Measurements from ENCODE around the gene GTF2H2C.
"Not testable (repeated sequence)": the region's sequence is repeated elsewhere in the genome, so short reads cannot be mapped to it uniquely, and the experiment has no call there.

The GTF2H2C gene

GRCh38 chr5:69559908-69560330 lies at the start of gene GTF2H2C:
Gene GTF2H2C, plus strand, starts transcription at chr5:69560191. Its CDS starts 4,942 bp downstream, at chr5:69565133.
- not testable (repeated sequence) for H3K27me3 Mint-ChIP-seq, H3K36me3 Mint-ChIP-seq, H3K9me3 Mint-ChIP-seq, H3K4me1 Mint-ChIP-seq
- Mint-ChIP-seq H3K4me3 (peak within 1 kb of the TSS; percentile 97), H3K27ac (peak within 1 kb of the TSS; percentile 69)
- DNase-seq (ENCODE audit: low spot score in 2 of 2) (peak; percentile 62 to 66), ATAC-seq (ENCODE audit: low read depth) (peak; percentile 99)

DNA sequence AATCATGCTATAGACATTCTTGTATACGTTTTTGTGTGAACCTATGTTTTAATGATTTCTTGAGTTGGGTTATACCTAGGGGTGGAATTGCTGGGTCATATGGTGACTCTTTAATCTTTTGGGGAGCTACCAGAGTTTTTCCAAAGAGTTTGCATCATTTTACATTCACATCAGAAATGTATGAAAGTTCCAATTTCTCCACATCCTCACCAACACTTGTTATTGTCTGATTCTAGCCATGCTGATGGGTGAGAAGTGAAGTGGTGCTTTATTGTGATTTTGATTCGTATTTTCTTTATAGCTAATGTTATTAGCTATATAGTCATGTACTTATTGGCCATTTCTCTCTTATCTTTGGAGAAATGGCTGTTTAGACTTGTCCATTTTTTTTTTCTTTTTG lies 49.3 kb upstream of the GTF2H2C start:
- H3K27me3 Mint-ChIP-seq: peaks cover 3% of the 10 kb centered on the region
- no peaks in the 10 kb centered on the region for H3K9me3 Mint-ChIP-seq
- ATAC-seq (ENCODE audit: low read depth) (no peak), DNase-seq (ENCODE audit: low spot score in 2 of 2) (no peak)
- no peak overlapping the region for H3K27ac Mint-ChIP-seq
- H3K4me1 Mint-ChIP-seq: no peaks in the 10 kb centered on the region
- no peaks in the 10 kb centered on the region for H3K36me3 Mint-ChIP-seq
- H3K4me3 Mint-ChIP-seq: no peak overlapping the region

- Mint-ChIP-seq H3K27me3 (peaks cover 3% of the 10 kb centered on the region), H3K4me1 (no peaks in the 10 kb centered on the region), H3K36me3 (no peaks in the 10 kb centered on the region), H3K4me3 (no peak overlapping the region), H3K9me3 (no peaks in the 10 kb centered on the region), H3K27ac (no peak overlapping the region)
- no peak for ATAC-seq (ENCODE audit: low read depth)
- no peak for DNase-seq (ENCODE audit: low spot score in 2 of 2)
These were observed 47.2 kb upstream of the GTF2H2C start for GRCh38 chr5:69512740-69513260.

DNA sequence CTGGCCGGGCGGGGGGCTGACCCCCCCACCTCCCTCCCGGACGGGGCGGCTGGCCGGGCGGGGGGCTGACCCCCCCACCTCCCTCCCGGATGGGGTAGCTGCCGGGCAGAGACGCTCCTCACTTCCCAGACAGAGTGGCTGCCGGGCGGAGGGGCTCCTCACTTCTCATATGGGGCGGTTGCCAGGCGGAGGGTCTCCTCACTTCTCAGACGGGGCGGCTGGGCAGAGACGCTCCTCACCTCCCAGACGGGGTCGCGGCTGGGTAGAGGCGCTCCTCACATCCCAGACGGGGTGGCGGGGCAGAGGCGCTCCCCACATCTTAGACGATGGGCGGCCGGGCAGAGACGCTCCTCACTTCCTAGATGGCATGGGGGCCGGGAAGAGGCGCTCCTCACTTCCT lies 44.4 kb upstream of the GTF2H2C start:
- DNase-seq (ENCODE audit: low spot score in 2 of 2); H3K36me3 Mint-ChIP-seq; H3K9me3 Mint-ChIP-seq; ATAC-seq (ENCODE audit: low read depth); H3K4me3 Mint-ChIP-seq; H3K27ac Mint-ChIP-seq; H3K4me1 Mint-ChIP-seq; H3K27me3 Mint-ChIP-seq: not testable (repeated sequence)

- peaks cover 3% of the 10 kb centered on the region for H3K27me3 Mint-ChIP-seq
- no peak for ATAC-seq (ENCODE audit: low read depth)
- H3K9me3 Mint-ChIP-seq: no peaks in the 10 kb centered on the region
- H3K4me1 Mint-ChIP-seq: no peaks in the 10 kb centered on the region
- H3K36me3 Mint-ChIP-seq: no peaks in the 10 kb centered on the region
- no peak overlapping the region for H3K4me3 Mint-ChIP-seq
- no peak overlapping the region for H3K27ac Mint-ChIP-seq
- DNase-seq (ENCODE audit: low spot score in 2 of 2): no peak
These were observed 43.2 kb upstream of the GTF2H2C start for GRCh38 chr5:69516769-69517168.

- Mint-ChIP-seq H3K36me3 (no peaks in the 10 kb centered on the region), H3K4me3 (no peak overlapping the region), H3K4me1 (no peaks in the 10 kb centered on the region), H3K27ac (no peak overlapping the region), H3K9me3 (no peaks in the 10 kb centered on the region), H3K27me3 (peaks cover 2% of the 10 kb centered on the region)
- ATAC-seq (ENCODE audit: low read depth) (no peak), DNase-seq (ENCODE audit: low spot score in 2 of 2) (no peak)
These were observed 42.2 kb upstream of the GTF2H2C start for GRCh38 chr5:69517763-69518212.

DNA sequence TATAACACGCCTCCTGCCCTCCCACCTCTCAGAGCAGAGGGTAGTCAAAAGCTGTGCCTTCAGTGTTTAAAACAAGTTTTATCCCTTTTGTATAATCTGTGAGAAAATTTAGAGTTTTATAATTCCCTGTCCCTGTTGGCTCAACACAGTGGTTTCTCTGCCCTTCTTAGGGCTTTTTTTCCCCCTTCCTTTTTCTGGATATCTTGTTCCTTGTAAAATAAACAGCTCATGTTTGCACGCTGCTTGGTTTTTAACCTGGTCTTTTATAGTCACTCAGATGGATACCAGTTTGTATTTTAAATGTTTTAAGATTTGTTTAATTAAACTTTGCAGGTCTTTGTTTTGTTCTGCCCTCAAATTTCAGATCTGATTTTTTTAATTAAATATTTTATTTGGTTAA lies 40.7 kb upstream of the GTF2H2C start:
- H3K9me3 Mint-ChIP-seq: no peaks in the 10 kb centered on the region
- H3K27ac Mint-ChIP-seq: no peak overlapping the region
- H3K27me3 Mint-ChIP-seq: no peaks in the 10 kb centered on the region
- no peak overlapping the region for H3K4me3 Mint-ChIP-seq
- H3K4me1 Mint-ChIP-seq: no peaks in the 10 kb centered on the region
- H3K36me3 Mint-ChIP-seq: no peaks in the 10 kb centered on the region
- DNase-seq (ENCODE audit: low spot score in 2 of 2): no peak
- ATAC-seq (ENCODE audit: low read depth): no peak

GRCh38 chr5:69522035-69522434 lies 38.0 kb upstream of the GTF2H2C start:
- no peak overlapping the region for H3K4me3 Mint-ChIP-seq
- H3K27me3 Mint-ChIP-seq: peaks cover 2% of the 10 kb centered on the region
- DNase-seq (ENCODE audit: low spot score in 2 of 2) (no peak), ATAC-seq (ENCODE audit: low read depth) (no peak)
- H3K4me1 Mint-ChIP-seq: no peaks in the 10 kb centered on the region
- no peaks in the 10 kb centered on the region for H3K36me3 Mint-ChIP-seq
- no peaks in the 10 kb centered on the region for H3K9me3 Mint-ChIP-seq
- H3K27ac Mint-ChIP-seq: no peak overlapping the region

DNA sequence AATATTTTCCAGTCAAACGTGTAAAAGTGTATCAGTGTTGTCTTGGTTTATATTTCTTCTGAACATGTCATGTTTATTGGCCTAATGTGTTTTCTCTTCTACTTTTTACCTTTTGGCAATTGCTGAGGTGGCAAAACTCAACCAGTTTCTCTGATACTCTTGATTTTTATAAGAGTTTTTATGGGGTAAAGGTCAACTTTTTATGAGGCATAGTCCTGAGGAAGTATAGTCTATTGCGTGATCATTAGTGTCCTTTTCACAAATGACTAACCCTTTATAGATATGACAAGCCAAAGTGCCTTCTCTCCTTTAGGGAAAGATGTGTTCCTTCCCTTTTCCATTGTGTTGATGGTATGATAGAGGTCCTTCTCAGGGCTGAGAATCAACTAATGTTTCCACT lies 34.5 kb upstream of the GTF2H2C start:
- Mint-ChIP-seq H3K27me3 (peaks cover 4% of the 10 kb centered on the region), H3K9me3 (no peaks in the 10 kb centered on the region), H3K36me3 (no peaks in the 10 kb centered on the region), H3K4me1 (no peaks in the 10 kb centered on the region), H3K27ac (no peak overlapping the region), H3K4me3 (no peak overlapping the region)
- no peak for DNase-seq (ENCODE audit: low spot score in 2 of 2)
- ATAC-seq (ENCODE audit: low read depth): no peak

DNA sequence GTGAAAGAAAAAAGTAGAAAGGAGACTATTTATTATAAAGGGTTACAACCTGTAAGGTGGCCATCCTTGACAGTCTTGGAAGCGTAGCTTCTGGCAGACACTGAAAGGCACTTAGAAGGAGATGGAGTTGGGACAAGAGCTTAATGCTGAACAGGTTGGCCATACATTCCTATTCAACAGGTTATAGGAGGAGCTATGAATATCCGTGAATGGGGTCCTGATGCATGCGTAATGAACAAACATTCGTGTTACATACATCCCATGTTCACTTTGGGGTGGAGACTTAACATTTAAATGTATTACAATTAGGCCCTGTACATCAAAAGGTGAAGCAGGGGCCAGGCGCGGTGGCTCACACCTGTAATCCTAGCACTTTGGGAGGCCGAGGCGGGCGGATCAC lies 33.3 kb upstream of the GTF2H2C start:
- no peak overlapping the region for H3K4me3 Mint-ChIP-seq
- no peak for ATAC-seq (ENCODE audit: low read depth)
- DNase-seq (ENCODE audit: low spot score in 2 of 2): no peak
- H3K9me3 Mint-ChIP-seq: no peaks in the 10 kb centered on the region
- H3K4me1 Mint-ChIP-seq: no peaks in the 10 kb centered on the region
- H3K27ac Mint-ChIP-seq: no peak overlapping the region
- H3K27me3 Mint-ChIP-seq: peaks cover 10% of the 10 kb centered on the region
- H3K36me3 Mint-ChIP-seq: no peaks in the 10 kb centered on the region

DNA sequence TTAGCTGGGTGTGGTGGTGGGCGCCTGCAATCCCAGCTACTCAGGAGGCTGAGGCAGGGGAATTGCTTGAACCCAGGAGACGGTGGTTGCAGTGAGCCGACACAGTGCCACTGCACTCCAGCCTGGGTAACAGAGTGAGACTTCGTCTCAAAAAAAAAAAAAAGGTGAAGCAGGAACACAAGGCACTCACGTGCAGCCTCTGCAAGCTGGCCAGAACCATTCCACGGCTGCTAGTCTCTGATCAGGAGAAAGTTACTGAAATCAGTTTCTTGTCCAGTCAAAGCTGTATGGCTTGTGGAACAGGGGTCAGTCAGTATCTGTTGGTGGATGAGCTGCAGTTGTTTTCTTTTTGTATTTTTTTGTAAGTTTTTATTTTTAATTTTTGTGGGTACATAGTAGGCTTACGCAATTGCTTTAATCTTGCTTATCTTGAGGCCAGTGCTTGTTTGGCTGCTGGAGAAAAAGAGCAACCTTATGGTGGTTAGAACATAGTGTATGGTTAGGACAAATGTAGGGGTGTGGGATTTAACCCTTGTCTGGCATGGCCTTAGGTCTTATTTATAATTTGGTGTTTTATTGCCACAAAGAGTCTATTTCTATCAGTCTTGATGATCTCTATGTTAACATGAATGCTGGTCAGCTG lies 32.7 kb upstream of the GTF2H2C start:
- no peak overlapping the region for H3K4me3 Mint-ChIP-seq
- ATAC-seq (ENCODE audit: low read depth) (no peak), DNase-seq (ENCODE audit: low spot score in 2 of 2) (no peak)
- no peaks in the 10 kb centered on the region for H3K36me3 Mint-ChIP-seq
- peaks cover 12% of the 10 kb centered on the region for H3K27me3 Mint-ChIP-seq
- no peaks in the 10 kb centered on the region for H3K9me3 Mint-ChIP-seq
- no peak overlapping the region for H3K27ac Mint-ChIP-seq
- no peaks in the 10 kb centered on the region for H3K4me1 Mint-ChIP-seq

DNA sequence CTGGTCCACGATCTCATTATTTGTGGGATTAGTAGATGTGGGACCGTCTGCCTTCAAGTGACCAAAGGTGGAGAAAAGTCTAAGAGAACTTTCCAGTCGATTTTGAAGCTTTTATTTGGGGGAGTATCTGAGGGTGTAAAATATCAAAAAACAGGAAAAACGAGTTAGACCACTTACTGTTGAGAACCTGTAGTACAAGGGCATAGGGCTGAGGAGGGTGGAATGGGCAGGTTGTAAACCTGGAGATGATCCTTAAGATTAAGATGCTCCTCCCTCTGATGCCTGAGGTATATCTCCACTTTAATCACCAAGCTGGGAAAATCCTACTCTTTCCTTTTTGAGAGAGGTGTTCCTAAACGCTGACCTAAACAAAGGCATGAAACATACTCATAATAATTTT lies 32.0 kb upstream of the GTF2H2C start:
- H3K27me3 Mint-ChIP-seq: peaks cover 13% of the 10 kb centered on the region
- no peaks in the 10 kb centered on the region for H3K9me3 Mint-ChIP-seq
- DNase-seq (ENCODE audit: low spot score in 2 of 2) (no peak), ATAC-seq (ENCODE audit: low read depth) (no peak)
- H3K4me1 Mint-ChIP-seq: no peaks in the 10 kb centered on the region
- H3K27ac Mint-ChIP-seq: no peak overlapping the region
- no peak overlapping the region for H3K4me3 Mint-ChIP-seq
- H3K36me3 Mint-ChIP-seq: no peaks in the 10 kb centered on the region

DNA sequence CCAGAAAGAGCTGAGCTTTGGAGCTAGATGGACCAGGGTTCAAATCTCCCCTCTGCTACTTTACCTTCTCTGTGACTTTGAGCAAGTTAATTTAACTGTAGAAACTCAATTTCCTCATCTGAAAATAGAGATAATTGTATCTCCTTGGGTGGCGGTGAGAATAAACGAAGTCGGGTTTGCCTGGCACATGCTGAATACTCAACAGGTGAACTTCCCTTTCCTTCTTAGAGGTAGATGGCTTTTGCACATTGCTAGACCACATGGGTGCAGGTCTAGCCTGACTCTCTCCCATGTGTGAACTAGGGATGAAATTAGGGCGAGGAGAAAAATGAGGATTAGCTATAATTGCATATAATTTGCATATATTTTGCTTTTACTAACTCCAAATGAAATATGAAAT lies 31.4 kb upstream of the GTF2H2C start:
- ATAC-seq (ENCODE audit: low read depth) (no peak), DNase-seq (ENCODE audit: low spot score in 2 of 2) (no peak)
- no peaks in the 10 kb centered on the region for H3K36me3 Mint-ChIP-seq
- no peak overlapping the region for H3K27ac Mint-ChIP-seq
- no peak overlapping the region for H3K4me3 Mint-ChIP-seq
- H3K27me3 Mint-ChIP-seq: peaks cover 13% of the 10 kb centered on the region
- H3K4me1 Mint-ChIP-seq: no peaks in the 10 kb centered on the region
- no peaks in the 10 kb centered on the region for H3K9me3 Mint-ChIP-seq

- Mint-ChIP-seq H3K4me3 (no peak overlapping the region), H3K9me3 (no peaks in the 10 kb centered on the region), H3K27ac (no peak overlapping the region), H3K27me3 (peaks cover 13% of the 10 kb centered on the region), H3K4me1 (no peaks in the 10 kb centered on the region), H3K36me3 (no peaks in the 10 kb centered on the region)
- DNase-seq (ENCODE audit: low spot score in 2 of 2) (no peak), ATAC-seq (ENCODE audit: low read depth) (no peak)
These were observed 29.2 kb upstream of the GTF2H2C start for GRCh38 chr5:69530561-69531405.

All from memory B cell (primary cell).